ENCODE data around the gene SH3GL1. TPM values are rescaled to one million over a fixed set of nuclear protein-coding genes. Genes with fewer than 3 reads are reported as not detected.

The SH3GL1 gene
- total RNA-seq, 1 donor from 2014 or later, result 60.4 TPM

- intact Hi-C loops (cut with micrococcal nuclease), result no loop called here
These were observed 77.2 kb downstream of the SH3GL1 start for GRCh38 chr19:4322942-4323665.

- intact Hi-C loops (cut with micrococcal nuclease), result no loop called here
These were observed 79.9 kb downstream of the SH3GL1 start for GRCh38 chr19:4320419-4320818.

- intact Hi-C loops (cut with micrococcal nuclease), result no loop called here
These were observed 81.2 kb downstream of the SH3GL1 start for GRCh38 chr19:4319067-4319718.

GRCh38 chr19:4318460-4318859 is 81.9 kb downstream of the SH3GL1 start:
- intact Hi-C loops (cut with micrococcal nuclease), result no loop called here

GRCh38 chr19:4316956-4317355 is 83.4 kb downstream of the SH3GL1 start:
- intact Hi-C loops (cut with micrococcal nuclease), result no loop called here

- intact Hi-C loops (cut with micrococcal nuclease), result no loop called here
These were observed 86.4 kb downstream of the SH3GL1 start for GRCh38 chr19:4313847-4314490.

Other genes with a start within 250 kb of the SH3GL1 start
- 0.84 and 1.3 TPM in 2 replicates for gene CREB3L3, start 246.9 kb downstream of the SH3GL1 start, total RNA-seq
- gene SIRT6, start 218.0 kb downstream of the SH3GL1 start, total RNA-seq, result 34.4 and 35.6 TPM in 2 replicates
- gene ANKRD24, start 217.9 kb downstream of the SH3GL1 start, total RNA-seq, result 0.43 and 0.52 TPM in 2 replicates
- 2.6 and 2.8 TPM in 2 replicates for gene EBI3, start 171.0 kb downstream of the SH3GL1 start, total RNA-seq
- gene YJU2, start 153.5 kb downstream of the SH3GL1 start, total RNA-seq, result 24.2 and 27.1 TPM in 2 replicates
- not detected in 2 replicates for gene SHD, start 121.3 kb downstream of the SH3GL1 start, total RNA-seq
- gene TMIGD2, start 98.2 kb downstream of the SH3GL1 start, total RNA-seq, result 20.1 and 20.9 TPM in 2 replicates
- gene FSD1, start 95.9 kb downstream of the SH3GL1 start, total RNA-seq, result 12.6 and 13.8 TPM in 2 replicates
- 10.4 and 10.6 TPM in 2 replicates for gene STAP2, start 61.7 kb downstream of the SH3GL1 start, total RNA-seq
- gene MPND, start 57.0 kb downstream of the SH3GL1 start, total RNA-seq, result 22.7 and 24.8 TPM in 2 replicates
- 96.5 and 102 TPM in 2 replicates for gene CHAF1A, start 2.1 kb upstream of the SH3GL1 start, total RNA-seq
- gene UBXN6, start 57.2 kb upstream of the SH3GL1 start, total RNA-seq, result 40.8 and 41.4 TPM in 2 replicates
- gene HDGFL2, start 71.8 kb upstream of the SH3GL1 start, total RNA-seq, result 58.8 and 63.3 TPM in 2 replicates
- not detected in 2 replicates for gene PLIN4, start 117.9 kb upstream of the SH3GL1 start, total RNA-seq
- gene PLIN5, start 134.7 kb upstream of the SH3GL1 start, total RNA-seq, result not detected in 2 replicates
- gene LRG1, start 139.5 kb upstream of the SH3GL1 start, total RNA-seq, result 0.18 and 0.30 TPM in 2 replicates
- not detected in 2 replicates for gene SEMA6B, start 159.1 kb upstream of the SH3GL1 start, total RNA-seq
- 16.5 and 17.5 TPM in 2 replicates for gene TNFAIP8L1, start 239.0 kb upstream of the SH3GL1 start, total RNA-seq